Measurements from ENCODE around the gene PPIA.

Gene PPIA

GRCh38 chr7:44749992-44750391 is 46.5 kb upstream of the PPIA start (continued):
- TF ChIP-seq, protein P1, sequence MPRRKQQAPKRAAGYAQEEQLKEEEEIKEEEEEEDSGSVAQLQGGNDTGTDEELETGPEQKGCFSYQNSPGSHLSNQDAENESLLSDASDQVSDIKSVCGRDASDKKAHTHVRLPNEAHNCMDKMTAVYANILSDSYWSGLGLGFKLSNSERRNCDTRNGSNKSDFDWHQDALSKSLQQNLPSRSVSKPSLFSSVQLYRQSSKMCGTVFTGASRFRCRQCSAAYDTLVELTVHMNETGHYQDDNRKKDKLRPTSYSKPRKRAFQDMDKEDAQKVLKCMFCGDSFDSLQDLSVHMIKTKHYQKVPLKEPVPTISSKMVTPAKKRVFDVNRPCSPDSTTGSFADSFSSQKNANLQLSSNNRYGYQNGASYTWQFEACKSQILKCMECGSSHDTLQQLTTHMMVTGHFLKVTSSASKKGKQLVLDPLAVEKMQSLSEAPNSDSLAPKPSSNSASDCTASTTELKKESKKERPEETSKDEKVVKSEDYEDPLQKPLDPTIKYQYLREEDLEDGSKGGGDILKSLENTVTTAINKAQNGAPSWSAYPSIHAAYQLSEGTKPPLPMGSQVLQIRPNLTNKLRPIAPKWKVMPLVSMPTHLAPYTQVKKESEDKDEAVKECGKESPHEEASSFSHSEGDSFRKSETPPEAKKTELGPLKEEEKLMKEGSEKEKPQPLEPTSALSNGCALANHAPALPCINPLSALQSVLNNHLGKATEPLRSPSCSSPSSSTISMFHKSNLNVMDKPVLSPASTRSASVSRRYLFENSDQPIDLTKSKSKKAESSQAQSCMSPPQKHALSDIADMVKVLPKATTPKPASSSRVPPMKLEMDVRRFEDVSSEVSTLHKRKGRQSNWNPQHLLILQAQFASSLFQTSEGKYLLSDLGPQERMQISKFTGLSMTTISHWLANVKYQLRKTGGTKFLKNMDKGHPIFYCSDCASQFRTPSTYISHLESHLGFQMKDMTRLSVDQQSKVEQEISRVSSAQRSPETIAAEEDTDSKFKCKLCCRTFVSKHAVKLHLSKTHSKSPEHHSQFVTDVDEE (CRISPR knock-in tag; IDR thresholded peaks at IDR 0.05): no peak

DNA sequence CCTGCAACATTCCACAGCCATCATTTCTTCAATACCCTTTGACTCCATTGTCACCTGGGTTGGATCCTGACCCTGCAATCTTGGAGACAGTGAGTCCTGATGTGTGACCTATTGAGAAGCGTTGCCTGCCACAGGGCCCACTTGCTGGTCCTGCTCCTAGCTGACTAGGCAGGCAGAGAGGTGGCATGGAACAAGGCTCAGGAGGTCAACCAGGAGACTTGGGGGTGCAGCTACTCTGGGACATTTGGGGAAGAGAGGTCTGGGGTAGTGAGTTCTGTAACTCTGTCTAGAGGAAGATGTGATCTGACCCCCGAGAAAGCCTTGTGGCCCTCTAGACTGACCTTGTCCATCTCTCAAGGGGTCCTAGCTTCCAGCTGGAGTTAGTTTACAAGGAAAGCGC is 46.1 kb upstream of the PPIA start:
- TF ChIP-seq ARNTL (CRISPR knock-in tag; IDR thresholded peaks at IDR 0.05; ENCODE audit: borderline replicate concordance, low read depth) (no peak), ESRRG (CRISPR knock-in tag; IDR thresholded peaks at IDR 0.05) (no peak)
- ATAC-seq: no peak

DNA sequence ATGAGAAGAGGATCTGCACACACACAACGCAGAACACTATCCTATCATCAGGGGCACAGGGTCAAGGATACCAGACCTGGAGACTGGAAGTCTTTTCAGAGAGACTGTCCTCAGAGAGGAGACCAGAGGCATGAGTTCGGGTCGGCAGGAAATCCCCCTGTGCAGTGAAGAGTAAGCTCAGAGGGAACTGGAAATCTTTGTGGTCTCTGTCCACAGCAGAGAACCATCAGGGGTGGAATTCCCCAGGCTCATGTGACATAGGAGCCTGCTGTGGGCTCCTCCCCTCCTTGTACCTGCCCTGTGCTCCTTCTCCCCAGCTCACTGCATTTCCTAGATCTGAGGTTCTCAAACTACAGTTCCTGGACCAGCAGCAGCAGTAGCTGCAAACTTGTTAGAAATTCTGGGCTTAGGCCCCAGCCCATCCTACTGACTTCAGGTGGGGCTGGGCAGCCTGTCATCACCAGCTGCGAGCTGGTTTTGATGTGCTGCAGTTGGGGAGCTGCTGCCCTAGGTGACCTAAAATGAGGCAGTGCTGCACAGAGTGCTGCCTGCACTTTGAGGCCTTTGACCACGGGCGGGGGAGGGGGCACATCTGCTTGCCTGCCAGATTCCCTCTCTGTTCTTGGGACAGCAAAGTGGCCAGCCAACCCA is 45.4 kb upstream of the PPIA start:
- no peak for TF ChIP-seq TOX (CRISPR knock-in tag; IDR thresholded peaks at IDR 0.05; ENCODE audit: borderline replicate concordance)
- TF ChIP-seq, protein P2, sequence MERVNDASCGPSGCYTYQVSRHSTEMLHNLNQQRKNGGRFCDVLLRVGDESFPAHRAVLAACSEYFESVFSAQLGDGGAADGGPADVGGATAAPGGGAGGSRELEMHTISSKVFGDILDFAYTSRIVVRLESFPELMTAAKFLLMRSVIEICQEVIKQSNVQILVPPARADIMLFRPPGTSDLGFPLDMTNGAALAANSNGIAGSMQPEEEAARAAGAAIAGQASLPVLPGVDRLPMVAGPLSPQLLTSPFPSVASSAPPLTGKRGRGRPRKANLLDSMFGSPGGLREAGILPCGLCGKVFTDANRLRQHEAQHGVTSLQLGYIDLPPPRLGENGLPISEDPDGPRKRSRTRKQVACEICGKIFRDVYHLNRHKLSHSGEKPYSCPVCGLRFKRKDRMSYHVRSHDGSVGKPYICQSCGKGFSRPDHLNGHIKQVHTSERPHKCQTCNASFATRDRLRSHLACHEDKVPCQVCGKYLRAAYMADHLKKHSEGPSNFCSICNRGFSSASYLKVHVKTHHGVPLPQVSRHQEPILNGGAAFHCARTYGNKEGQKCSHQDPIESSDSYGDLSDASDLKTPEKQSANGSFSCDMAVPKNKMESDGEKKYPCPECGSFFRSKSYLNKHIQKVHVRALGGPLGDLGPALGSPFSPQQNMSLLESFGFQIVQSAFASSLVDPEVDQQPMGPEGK (CRISPR knock-in tag; IDR thresholded peaks at IDR 0.05; ENCODE audit: borderline replicate concordance): no peak
- no peak for TF ChIP-seq GLIS3 (CRISPR knock-in tag; IDR thresholded peaks at IDR 0.05)
- no peak for TF ChIP-seq ZC3H10 (CRISPR knock-in tag; IDR thresholded peaks at IDR 0.05)
- TF ChIP-seq, protein P3, sequence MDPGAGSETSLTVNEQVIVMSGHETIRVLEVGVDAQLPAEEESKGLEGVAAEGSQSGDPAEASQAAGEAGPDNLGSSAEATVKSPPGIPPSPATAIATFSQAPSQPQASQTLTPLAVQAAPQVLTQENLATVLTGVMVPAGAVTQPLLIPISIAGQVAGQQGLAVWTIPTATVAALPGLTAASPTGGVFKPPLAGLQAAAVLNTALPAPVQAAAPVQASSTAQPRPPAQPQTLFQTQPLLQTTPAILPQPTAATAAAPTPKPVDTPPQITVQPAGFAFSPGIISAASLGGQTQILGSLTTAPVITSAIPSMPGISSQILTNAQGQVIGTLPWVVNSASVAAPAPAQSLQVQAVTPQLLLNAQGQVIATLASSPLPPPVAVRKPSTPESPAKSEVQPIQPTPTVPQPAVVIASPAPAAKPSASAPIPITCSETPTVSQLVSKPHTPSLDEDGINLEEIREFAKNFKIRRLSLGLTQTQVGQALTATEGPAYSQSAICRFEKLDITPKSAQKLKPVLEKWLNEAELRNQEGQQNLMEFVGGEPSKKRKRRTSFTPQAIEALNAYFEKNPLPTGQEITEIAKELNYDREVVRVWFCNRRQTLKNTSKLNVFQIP (CRISPR knock-in tag; IDR thresholded peaks at IDR 0.05; ENCODE audit: borderline replicate concordance, low read depth): no peak
- no peak for TF ChIP-seq ARNTL (CRISPR knock-in tag; IDR thresholded peaks at IDR 0.05; ENCODE audit: borderline replicate concordance, low read depth)
- no peak for TF ChIP-seq RARB (CRISPR knock-in tag; IDR thresholded peaks at IDR 0.05)
- no peak for TF ChIP-seq ESRRG (CRISPR knock-in tag; IDR thresholded peaks at IDR 0.05)
- TF ChIP-seq, protein P4, sequence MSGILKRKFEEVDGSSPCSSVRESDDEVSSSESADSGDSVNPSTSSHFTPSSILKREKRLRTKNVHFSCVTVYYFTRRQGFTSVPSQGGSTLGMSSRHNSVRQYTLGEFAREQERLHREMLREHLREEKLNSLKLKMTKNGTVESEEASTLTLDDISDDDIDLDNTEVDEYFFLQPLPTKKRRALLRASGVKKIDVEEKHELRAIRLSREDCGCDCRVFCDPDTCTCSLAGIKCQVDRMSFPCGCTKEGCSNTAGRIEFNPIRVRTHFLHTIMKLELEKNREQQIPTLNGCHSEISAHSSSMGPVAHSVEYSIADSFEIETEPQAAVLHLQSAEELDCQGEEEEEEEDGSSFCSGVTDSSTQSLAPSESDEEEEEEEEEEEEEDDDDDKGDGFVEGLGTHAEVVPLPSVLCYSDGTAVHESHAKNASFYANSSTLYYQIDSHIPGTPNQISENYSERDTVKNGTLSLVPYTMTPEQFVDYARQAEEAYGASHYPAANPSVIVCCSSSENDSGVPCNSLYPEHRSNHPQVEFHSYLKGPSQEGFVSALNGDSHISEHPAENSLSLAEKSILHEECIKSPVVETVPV (CRISPR knock-in tag; IDR thresholded peaks at IDR 0.05): no peak
- TF ChIP-seq, protein P1 (CRISPR knock-in tag; IDR thresholded peaks at IDR 0.05): no peak
- no peak for TF ChIP-seq BACH2 (CRISPR knock-in tag; IDR thresholded peaks at IDR 0.05; ENCODE audit: borderline replicate concordance)
- TF ChIP-seq OSR1 (CRISPR knock-in tag; IDR thresholded peaks at IDR 0.05): no peak
- no peak for TF ChIP-seq ZNF8 (CRISPR knock-in tag; IDR thresholded peaks at IDR 0.05)
- no peak for TF ChIP-seq ZFP3 (CRISPR knock-in tag; IDR thresholded peaks at IDR 0.05)
- TF ChIP-seq ZNF565 (CRISPR knock-in tag; conservative IDR thresholded peaks at IDR 0.05; ENCODE audit: low read depth): no peak
- ATAC-seq: no peak

DNA sequence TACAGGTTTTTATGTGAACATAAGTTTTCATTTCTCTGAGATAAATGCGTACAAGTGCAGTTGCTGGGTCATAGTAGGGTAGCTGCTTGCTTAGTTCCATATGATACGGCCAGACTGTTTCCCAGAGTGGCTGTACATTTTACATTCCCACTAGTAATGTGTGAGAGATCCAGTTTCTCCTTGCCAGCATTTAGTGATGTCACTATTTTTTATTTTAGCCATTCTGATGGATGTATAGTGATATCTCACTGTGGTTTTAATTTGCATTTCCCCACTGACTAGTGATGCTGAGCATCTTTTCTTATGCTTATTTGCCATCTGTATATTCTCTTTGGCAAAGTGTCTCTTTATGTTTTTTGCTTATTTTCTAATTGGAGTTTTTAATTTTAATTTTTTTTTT is 43.7 kb upstream of the PPIA start:
- ATAC-seq: no peak
- TF ChIP-seq BACH2 (CRISPR knock-in tag; IDR thresholded peaks at IDR 0.05; ENCODE audit: borderline replicate concordance): no peak
- no peak for TF ChIP-seq ZNF70 (CRISPR knock-in tag; IDR thresholded peaks at IDR 0.05)
- no peak for TF ChIP-seq GLIS3 (CRISPR knock-in tag; IDR thresholded peaks at IDR 0.05)
- TF ChIP-seq, protein P2 (CRISPR knock-in tag; IDR thresholded peaks at IDR 0.05; ENCODE audit: borderline replicate concordance): no peak
- no peak for TF ChIP-seq OSR1 (CRISPR knock-in tag; IDR thresholded peaks at IDR 0.05)
- no peak for TF ChIP-seq ZFP30 (CRISPR knock-in tag; IDR thresholded peaks at IDR 0.05)
- TF ChIP-seq CSDC2 (CRISPR knock-in tag; IDR thresholded peaks at IDR 0.05): no peak
- TF ChIP-seq, protein P3 (CRISPR knock-in tag; IDR thresholded peaks at IDR 0.05; ENCODE audit: borderline replicate concordance, low read depth): no peak
- TF ChIP-seq ESRRG (CRISPR knock-in tag; IDR thresholded peaks at IDR 0.05): no peak
- TF ChIP-seq, protein P4 (CRISPR knock-in tag; IDR thresholded peaks at IDR 0.05): no peak
- no peak for TF ChIP-seq ZC3H10 (CRISPR knock-in tag; IDR thresholded peaks at IDR 0.05)
